Subcutaneous adipose tissue (tissue), 4 donors: ENCODE data around the gene PTPRN2. TPM values are rescaled to one million over a fixed set of nuclear protein-coding genes. Genes with fewer than 3 reads are reported as not detected.

ENCODE experiments used
- CTCF ChIP-seq: fragments of 450-650 bp; IDR thresholded peaks from one replicate; pipeline ENCODE4 v1.5.1; 2016; ENCODE audit warnings: low read depth, mild to moderate bottlenecking, control low read depth, antibody characterized with exemption, moderate library complexity
- total RNA-seq, 4 donors: library from RNA; depleted of rRNA; stranded (reverse); fragments of >200 nt; gene quantifications; one replicate each; pipeline ENCODE4 v1.1.0, GENCODE V29; 2016

The PTPRN2 gene
- total RNA-seq, 4 donors from 2014 or later = 2.0 to 4.6 (median 3.7) TPM

GRCh38 chr7:158047391-158048059 lies 540.1 kb downstream of the PTPRN2 start:
- TF ChIP-seq CTCF = no peak

GRCh38 chr7:158044482-158044823 lies 543.2 kb downstream of the PTPRN2 start:
- TF ChIP-seq CTCF = no peak

- TF ChIP-seq CTCF = no peak
Observed at GRCh38 chr7:158043551-158044481, 543.8 kb downstream of the PTPRN2 start.

- TF ChIP-seq CTCF = no peak
Observed at GRCh38 chr7:158042156-158042880, 545.3 kb downstream of the PTPRN2 start.

- no peak for TF ChIP-seq CTCF
Observed at GRCh38 chr7:158040199-158040598, 547.4 kb downstream of the PTPRN2 start.

- no peak for TF ChIP-seq CTCF
Observed at GRCh38 chr7:158039270-158039669, 548.4 kb downstream of the PTPRN2 start.

- no peak for TF ChIP-seq CTCF
Observed at GRCh38 chr7:158037211-158037610, 550.4 kb downstream of the PTPRN2 start.
